ENCODE data around the gene SLC6A19.

The SLC6A19 gene

GRCh38 chr5:1187234-1187949 is 14.0 kb upstream of the SLC6A19 start:
- peaks cover 13% of the 10 kb centered on the region for H3K27me3 Mint-ChIP-seq (ENCODE audit: low read depth)
- no peak overlapping the region for H3K4me3 Mint-ChIP-seq
- TF ChIP-seq CTCF (IDR thresholded peaks at IDR 0.05; ENCODE audit: unreplicated experiment in 3 of 3), result no peak
- H3K9me3 Mint-ChIP-seq, result no peaks in the 10 kb centered on the region
- no peak overlapping the region for H3K27ac Mint-ChIP-seq
- no peaks in the 10 kb centered on the region for H3K36me3 Mint-ChIP-seq (ENCODE audit: low read depth)
- peaks cover 24% of the 10 kb centered on the region for H3K4me1 Mint-ChIP-seq

GRCh38 chr5:1187950-1188334 is 13.5 kb upstream of the SLC6A19 start:
- Mint-ChIP-seq H3K9me3 (no peaks in the 10 kb centered on the region), H3K27me3 (ENCODE audit: low read depth) (peaks cover 16% of the 10 kb centered on the region), H3K4me1 (peaks cover 22% of the 10 kb centered on the region), H3K4me3 (no peak overlapping the region), H3K36me3 (ENCODE audit: low read depth) (no peaks in the 10 kb centered on the region), H3K27ac (no peak overlapping the region)
- TF ChIP-seq CTCF (IDR thresholded peaks at IDR 0.05; ENCODE audit: unreplicated experiment in 3 of 3), result no peak

- no peaks in the 10 kb centered on the region for H3K9me3 Mint-ChIP-seq
- H3K36me3 Mint-ChIP-seq (ENCODE audit: low read depth), result no peaks in the 10 kb centered on the region
- peak overlapping the region in 1 of 3 experiments; percentile 54 for H3K27ac Mint-ChIP-seq
- peaks cover 21% of the 10 kb centered on the region for H3K27me3 Mint-ChIP-seq (ENCODE audit: low read depth)
- peaks cover 18% of the 10 kb centered on the region for H3K4me1 Mint-ChIP-seq
- H3K4me3 Mint-ChIP-seq, result no peak overlapping the region
- TF ChIP-seq CTCF (IDR thresholded peaks at IDR 0.05; ENCODE audit: unreplicated experiment in 3 of 3), result no peak
Measured at GRCh38 chr5:1188464-1188863, 12.9 kb upstream of the SLC6A19 start.

GRCh38 chr5:1189269-1189668 is 12.1 kb upstream of the SLC6A19 start:
- peaks cover 21% of the 10 kb centered on the region for H3K27me3 Mint-ChIP-seq (ENCODE audit: low read depth)
- peaks cover 18% of the 10 kb centered on the region for H3K4me1 Mint-ChIP-seq
- H3K9me3 Mint-ChIP-seq, result no peaks in the 10 kb centered on the region
- no peak overlapping the region for H3K4me3 Mint-ChIP-seq
- H3K27ac Mint-ChIP-seq, result peak overlapping the region in 1 of 3 experiments; percentile 50
- no peak for TF ChIP-seq CTCF (IDR thresholded peaks at IDR 0.05; ENCODE audit: unreplicated experiment in 3 of 3)
- H3K36me3 Mint-ChIP-seq (ENCODE audit: low read depth), result no peaks in the 10 kb centered on the region

- H3K36me3 Mint-ChIP-seq (ENCODE audit: low read depth), result no peaks in the 10 kb centered on the region
- no peaks in the 10 kb centered on the region for H3K9me3 Mint-ChIP-seq
- H3K4me1 Mint-ChIP-seq, result peaks cover 18% of the 10 kb centered on the region
- peaks cover 26% of the 10 kb centered on the region for H3K27me3 Mint-ChIP-seq (ENCODE audit: low read depth)
- H3K27ac Mint-ChIP-seq, result peak overlapping the region; percentile 39 to 93 (median 88)
- no peak overlapping the region for H3K4me3 Mint-ChIP-seq
- no peak for TF ChIP-seq CTCF (IDR thresholded peaks at IDR 0.05; ENCODE audit: unreplicated experiment in 3 of 3)
Measured at GRCh38 chr5:1190278-1190677, 11.1 kb upstream of the SLC6A19 start.

GRCh38 chr5:1190837-1191239 is 10.6 kb upstream of the SLC6A19 start:
- H3K27me3 Mint-ChIP-seq (ENCODE audit: low read depth), result peaks cover 26% of the 10 kb centered on the region
- no peaks in the 10 kb centered on the region for H3K36me3 Mint-ChIP-seq (ENCODE audit: low read depth)
- no peak for TF ChIP-seq CTCF (IDR thresholded peaks at IDR 0.05; ENCODE audit: unreplicated experiment in 3 of 3)
- no peaks in the 10 kb centered on the region for H3K9me3 Mint-ChIP-seq
- peak overlapping the region; percentile 39 to 93 (median 88) for H3K27ac Mint-ChIP-seq
- peaks cover 15% of the 10 kb centered on the region for H3K4me1 Mint-ChIP-seq
- H3K4me3 Mint-ChIP-seq, result peak overlapping the region in 1 of 3 experiments; percentile 6

Measured in nephron (organoid).